GM12873 (cell line): Measurements from ENCODE around the gene ARRB2.

ENCODE experiments used
- TF ChIP-seq, protein P1 (sequence below): IDR thresholded peaks from 2 replicates; pipeline ENCODE4 v1.5.1; 2012; ENCODE audit warnings: low read depth, mild to moderate bottlenecking, moderate library complexity, low read length, control low read depth; ENCODE audit not compliant: insufficient read depth; ENCODE audit errors: missing control alignments

The ARRB2 gene

DNA sequence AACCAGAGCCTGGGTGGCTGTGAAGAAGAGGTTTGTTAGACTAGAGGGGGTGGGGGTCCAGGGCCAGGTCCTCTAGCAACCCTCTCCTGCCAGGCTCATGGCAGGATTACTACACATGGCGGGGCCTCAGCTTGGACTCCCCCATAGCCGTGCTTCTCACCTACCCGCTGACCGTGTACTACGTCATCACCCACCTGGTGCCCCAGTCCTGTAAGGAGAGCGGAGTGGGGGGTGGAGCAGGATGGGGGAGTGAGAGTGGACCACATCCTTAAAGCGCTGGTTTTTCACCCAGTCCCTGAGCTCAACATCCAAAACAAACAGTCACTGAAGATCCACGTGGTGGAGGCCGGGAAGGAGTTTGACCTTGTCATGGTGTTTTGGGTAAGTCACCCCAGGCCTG, 33.5 kb downstream of the ARRB2 start:
- TF ChIP-seq, protein P1, sequence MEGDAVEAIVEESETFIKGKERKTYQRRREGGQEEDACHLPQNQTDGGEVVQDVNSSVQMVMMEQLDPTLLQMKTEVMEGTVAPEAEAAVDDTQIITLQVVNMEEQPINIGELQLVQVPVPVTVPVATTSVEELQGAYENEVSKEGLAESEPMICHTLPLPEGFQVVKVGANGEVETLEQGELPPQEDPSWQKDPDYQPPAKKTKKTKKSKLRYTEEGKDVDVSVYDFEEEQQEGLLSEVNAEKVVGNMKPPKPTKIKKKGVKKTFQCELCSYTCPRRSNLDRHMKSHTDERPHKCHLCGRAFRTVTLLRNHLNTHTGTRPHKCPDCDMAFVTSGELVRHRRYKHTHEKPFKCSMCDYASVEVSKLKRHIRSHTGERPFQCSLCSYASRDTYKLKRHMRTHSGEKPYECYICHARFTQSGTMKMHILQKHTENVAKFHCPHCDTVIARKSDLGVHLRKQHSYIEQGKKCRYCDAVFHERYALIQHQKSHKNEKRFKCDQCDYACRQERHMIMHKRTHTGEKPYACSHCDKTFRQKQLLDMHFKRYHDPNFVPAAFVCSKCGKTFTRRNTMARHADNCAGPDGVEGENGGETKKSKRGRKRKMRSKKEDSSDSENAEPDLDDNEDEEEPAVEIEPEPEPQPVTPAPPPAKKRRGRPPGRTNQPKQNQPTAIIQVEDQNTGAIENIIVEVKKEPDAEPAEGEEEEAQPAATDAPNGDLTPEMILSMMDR = no peak

DNA sequence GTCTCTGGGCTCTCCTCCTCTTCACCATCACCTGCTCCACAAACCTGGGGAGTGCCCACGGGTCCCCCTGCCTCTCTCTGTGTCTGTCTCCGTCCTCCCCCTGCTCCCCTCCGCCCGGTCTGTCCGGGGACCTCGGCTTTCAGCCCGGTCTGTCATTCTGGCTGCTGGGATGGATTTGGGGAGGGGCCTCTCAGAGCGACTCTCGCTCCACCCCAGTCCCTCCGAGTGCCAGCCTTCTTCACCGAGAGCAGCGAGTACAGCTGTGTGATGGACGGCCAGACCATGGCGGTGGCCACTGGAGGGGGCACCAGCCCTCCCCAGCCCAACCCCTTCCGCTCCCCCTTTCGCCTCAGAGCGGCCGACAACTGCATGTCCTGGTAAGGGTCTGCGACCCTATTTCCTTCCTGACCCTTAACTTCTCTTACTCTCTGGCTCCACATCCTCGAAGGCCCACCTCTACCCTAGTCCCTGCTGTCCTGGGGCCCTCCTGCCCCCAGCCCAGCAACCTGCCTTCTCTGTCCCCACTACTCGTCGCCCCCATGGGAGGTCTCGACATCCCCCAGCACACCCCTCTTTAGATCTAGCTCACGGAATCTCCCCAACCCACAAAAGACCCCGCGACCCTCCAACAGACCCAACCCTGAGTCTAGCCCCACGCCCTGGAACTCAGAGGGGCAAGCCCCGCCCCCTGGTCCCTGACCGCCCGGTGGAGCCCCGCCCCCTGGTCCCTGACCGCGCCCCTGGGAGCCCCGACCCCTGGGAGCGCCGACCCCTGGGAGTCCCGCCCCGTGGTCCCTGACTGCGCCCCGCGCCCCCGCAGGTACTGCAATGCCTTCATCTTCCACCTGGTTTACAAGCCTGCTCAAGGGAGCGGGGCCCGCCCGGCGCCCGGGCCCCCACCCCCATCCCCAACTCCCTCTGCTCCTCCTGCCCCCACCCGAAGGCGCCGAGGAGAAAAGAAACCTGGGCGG, 34.9 kb downstream of the ARRB2 start:
- TF ChIP-seq, protein P1 = no peak

DNA sequence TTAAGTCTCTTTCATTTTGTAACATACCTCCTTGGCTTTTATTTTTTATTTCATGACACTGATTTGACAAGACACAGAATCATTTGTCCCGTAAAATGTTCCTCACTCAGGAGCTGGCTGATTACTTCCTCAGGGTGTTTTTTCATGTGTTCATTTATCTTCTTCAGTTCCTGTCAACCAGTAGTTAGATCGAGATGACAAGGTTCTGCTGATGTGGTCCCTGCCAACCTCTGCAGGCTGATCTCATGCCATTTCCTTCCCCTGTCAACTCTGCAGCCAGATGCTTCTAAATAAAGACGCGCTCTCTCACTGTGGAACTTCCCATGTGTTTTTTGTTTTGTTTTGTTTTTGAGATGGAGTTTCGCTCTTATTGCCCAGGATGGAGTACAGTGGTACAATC, 37.4 kb downstream of the ARRB2 start:
- TF ChIP-seq, protein P1 = no peak

DNA sequence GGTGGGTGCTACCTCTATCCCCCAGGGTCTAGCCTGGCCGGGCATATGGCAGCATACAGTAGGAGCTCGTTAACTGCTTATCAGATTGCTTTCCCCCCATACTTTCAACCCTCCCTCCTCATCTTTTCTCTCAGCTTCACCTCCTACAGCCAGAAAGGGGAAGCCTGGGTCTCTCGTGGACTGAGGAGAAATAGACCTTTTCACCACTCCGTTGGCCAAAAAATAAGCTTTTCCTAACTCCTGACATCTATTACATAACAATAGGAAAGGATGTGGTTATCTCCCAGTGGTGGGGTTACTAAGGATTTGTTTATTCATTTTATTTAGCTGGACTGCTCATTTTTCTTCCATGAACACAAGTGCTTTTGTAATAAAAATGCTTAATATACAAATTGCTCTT, 38.3 kb downstream of the ARRB2 start:
- TF ChIP-seq, protein P1 = no peak

DNA sequence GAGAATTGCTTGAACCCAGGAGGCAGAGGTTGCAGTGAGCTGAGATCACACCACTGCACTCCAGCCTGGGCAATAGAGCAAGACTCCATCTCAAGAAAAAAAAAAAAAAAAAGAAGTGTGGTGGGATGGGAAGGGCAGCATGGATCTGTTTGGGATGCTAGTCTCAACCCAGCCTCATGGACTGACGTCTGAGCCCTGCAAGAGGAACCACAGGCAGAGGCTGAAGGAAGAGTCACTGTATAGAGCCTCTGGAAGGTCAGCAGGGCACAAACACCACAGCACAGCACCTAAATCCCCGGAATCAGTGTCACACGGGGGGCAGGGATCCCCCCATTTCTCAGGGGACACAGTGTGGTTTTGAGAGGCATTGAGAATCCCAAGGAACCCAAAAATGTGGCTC, 40.2 kb downstream of the ARRB2 start:
- TF ChIP-seq, protein P1 = no peak

DNA sequence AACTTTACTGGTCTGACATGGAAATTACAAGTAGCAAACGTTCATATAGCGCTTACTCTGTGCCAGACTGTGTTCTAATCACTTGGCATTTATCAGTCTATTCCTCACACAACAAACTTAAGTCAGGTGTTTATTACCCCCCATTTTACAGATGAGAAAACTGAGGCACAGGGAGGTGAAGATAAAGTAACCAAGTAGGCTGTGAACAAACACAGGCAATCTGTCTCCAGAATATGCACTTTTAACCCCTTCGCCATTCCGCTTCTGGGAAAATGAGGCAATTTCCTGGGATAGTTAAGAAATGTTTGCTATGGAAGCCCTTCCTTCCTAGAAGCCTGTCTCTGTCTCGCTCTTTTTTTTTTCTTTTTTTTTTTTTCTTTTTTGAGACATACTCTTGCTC, 41.5 kb downstream of the ARRB2 start:
- TF ChIP-seq, protein P1 = no peak

DNA sequence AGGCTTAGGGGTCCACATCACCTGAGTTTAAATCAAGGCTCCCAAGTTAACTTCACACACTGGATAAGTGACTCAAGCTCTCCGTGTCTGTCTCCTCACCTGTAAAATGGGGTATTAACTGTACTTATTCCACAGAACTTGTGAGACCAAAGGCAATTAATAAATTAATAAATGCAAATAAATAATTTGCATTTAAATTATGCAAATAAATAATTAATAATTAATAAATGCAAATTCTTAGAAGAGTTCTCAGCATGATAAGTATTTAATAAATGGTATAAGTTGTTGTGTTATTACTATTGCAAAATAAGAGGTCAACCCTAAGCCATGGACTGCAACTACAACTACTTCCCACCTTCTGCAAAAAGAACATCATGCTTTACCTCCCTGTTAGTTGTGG, 43.0 kb downstream of the ARRB2 start:
- TF ChIP-seq, protein P1 = no peak
